GM18907 (cell line): Measurements from ENCODE around the gene NBR1.
"Not testable (repeated sequence)": the region's sequence is repeated elsewhere in the genome, so short reads cannot be mapped to it uniquely, and the experiment has no call there.

Experiments
- ATAC-seq: cut with Tn5 transposase; IDR thresholded peaks from one replicate; pipeline ENCODE4 v1.9.1; 2021; ENCODE audit warnings: mild to moderate bottlenecking, moderate library complexity; ENCODE audit not compliant: unreplicated experiment

NBR1 gene

DNA sequence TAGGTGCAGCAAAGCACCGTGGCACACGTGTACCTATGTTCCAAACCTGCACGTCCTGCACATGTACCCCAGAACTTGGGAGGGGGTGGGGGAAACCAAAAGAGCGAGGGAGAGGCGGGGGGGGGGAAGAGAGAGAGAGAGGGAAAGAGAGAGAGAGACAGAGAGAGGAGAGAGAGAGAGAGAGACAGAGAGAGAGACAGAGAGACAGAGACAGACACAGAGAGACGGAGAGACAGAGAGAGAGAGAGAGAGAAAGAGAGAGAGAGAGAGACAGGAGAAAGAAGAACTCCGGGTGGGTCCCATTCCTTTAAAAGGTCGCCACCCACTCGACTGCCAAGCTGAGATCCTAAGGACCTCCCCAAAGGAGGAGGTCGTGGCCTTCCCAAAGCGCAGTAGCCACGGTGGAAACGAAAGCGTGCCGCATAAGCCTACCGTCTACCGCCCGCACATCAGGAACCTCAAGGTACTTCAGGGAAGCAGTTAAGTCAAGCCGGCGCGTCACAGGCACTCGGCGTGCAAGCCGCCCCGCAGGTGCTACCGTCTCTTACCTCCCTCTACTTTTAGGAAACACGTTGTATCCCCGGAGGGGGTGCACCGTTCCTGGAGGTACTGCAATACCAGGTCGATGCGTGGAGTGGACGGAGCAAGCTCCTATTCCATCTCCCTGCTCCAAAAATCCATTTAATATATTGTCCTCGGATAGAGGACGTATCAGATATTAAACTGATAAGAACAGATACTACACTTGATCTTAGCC lies 69.8 kb downstream of the NBR1 start:
- ATAC-seq, result not testable (repeated sequence)

DNA sequence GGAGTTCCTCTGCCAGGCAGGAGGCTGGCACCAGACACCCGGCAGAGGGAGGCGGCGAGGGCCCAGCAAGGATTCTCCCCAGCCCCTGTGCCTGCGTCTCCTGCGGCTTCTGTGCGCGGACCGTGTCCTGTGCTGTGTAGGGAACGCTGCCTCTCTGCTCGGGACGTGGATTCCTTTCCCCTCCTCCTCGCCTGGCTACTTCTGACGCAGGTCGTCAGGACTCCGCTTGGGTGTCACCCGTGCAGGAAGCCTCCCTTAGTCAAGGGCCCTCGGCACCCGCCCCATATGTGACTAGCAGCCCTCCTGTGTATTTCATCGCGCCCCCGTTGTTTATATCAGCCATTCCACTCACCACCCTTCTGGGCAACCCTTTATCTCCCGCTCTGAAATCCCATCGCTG lies 75.4 kb downstream of the NBR1 start:
- not testable (repeated sequence) for ATAC-seq
